Measurements from ENCODE around the gene ITGB1BP1. TPM values are rescaled to one million over a fixed set of nuclear protein-coding genes. Genes with fewer than 3 reads are reported as not detected.

ITGB1BP1 gene
- total RNA-seq, 1 experiment from 2014 or later, result 32.7 TPM

DNA sequence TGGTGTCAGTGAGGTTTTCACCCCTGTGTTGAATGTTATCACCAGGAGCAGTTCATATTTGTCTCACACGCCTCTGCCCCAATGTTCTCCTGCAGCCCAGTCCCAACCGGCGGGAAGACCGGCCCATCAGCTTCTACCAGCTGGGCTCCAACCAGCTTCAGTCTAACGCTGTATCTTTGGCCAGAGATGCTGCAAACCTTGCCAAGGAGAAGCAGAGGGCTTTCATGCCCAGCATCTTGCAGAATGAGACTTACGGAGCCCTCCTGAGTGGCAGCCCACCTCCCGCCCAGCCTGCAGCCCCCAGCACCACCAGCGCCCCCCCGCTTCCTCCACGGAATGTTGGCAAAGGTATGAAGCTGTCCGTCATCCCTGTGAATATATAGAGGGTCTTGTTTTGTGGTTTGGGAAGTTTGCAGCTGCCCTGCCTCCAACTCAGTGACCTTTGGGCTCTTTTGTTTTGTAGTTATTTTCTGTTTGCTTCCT lies 35.1 kb downstream of the ITGB1BP1 start:
- POLR2A ChIA-PET, result no interaction called here
- H3K9me3 Mint-ChIP-seq, result no peaks in the 10 kb centered on the region

More for the DNA sequence above, 35.1 kb downstream of the ITGB1BP1 start:
- Mint-ChIP-seq H3K4me1 (peaks cover 7% of the 10 kb centered on the region), H3K36me3 (peaks cover 5% of the 10 kb centered on the region; the same call in 1 of the 2 replicates), H3K4me3 (no peak overlapping the region), H3K27ac (no peak overlapping the region), H3K27me3 (ENCODE audit: low read depth) (no peaks in the 10 kb centered on the region)
- TF ChIP-seq, protein P1, sequence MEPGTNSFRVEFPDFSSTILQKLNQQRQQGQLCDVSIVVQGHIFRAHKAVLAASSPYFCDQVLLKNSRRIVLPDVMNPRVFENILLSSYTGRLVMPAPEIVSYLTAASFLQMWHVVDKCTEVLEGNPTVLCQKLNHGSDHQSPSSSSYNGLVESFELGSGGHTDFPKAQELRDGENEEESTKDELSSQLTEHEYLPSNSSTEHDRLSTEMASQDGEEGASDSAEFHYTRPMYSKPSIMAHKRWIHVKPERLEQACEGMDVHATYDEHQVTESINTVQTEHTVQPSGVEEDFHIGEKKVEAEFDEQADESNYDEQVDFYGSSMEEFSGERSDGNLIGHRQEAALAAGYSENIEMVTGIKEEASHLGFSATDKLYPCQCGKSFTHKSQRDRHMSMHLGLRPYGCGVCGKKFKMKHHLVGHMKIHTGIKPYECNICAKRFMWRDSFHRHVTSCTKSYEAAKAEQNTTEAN (CRISPR knock-in tag; IDR thresholded peaks at IDR 0.05), result no peak
- TF ChIP-seq, protein P2, sequence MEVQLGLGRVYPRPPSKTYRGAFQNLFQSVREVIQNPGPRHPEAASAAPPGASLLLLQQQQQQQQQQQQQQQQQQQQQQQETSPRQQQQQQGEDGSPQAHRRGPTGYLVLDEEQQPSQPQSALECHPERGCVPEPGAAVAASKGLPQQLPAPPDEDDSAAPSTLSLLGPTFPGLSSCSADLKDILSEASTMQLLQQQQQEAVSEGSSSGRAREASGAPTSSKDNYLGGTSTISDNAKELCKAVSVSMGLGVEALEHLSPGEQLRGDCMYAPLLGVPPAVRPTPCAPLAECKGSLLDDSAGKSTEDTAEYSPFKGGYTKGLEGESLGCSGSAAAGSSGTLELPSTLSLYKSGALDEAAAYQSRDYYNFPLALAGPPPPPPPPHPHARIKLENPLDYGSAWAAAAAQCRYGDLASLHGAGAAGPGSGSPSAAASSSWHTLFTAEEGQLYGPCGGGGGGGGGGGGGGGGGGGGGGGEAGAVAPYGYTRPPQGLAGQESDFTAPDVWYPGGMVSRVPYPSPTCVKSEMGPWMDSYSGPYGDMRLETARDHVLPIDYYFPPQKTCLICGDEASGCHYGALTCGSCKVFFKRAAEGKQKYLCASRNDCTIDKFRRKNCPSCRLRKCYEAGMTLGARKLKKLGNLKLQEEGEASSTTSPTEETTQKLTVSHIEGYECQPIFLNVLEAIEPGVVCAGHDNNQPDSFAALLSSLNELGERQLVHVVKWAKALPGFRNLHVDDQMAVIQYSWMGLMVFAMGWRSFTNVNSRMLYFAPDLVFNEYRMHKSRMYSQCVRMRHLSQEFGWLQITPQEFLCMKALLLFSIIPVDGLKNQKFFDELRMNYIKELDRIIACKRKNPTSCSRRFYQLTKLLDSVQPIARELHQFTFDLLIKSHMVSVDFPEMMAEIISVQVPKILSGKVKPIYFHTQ (CRISPR knock-in tag; IDR thresholded peaks at IDR 0.05), result no peak
- TF ChIP-seq GABPB1 (CRISPR knock-in tag; IDR thresholded peaks at IDR 0.05) (no peak), OVOL2 (CRISPR knock-in tag; IDR thresholded peaks at IDR 0.05; ENCODE audit: borderline replicate concordance) (no peak), RORB (CRISPR knock-in tag; IDR thresholded peaks at IDR 0.05) (no peak), PRRX2 (CRISPR knock-in tag; IDR thresholded peaks at IDR 0.05) (no peak), MYBL2 (CRISPR knock-in tag; IDR thresholded peaks at IDR 0.05) (no peak), ETV6 (CRISPR knock-in tag; IDR thresholded peaks at IDR 0.05) (no peak), SMAD4 (CRISPR knock-in tag; IDR thresholded peaks at IDR 0.05) (no peak)
- TF ChIP-seq, protein P3, sequence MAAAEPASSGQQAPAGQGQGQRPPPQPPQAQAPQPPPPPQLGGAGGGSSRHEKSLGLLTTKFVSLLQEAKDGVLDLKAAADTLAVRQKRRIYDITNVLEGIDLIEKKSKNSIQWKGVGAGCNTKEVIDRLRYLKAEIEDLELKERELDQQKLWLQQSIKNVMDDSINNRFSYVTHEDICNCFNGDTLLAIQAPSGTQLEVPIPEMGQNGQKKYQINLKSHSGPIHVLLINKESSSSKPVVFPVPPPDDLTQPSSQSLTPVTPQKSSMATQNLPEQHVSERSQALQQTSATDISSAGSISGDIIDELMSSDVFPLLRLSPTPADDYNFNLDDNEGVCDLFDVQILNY (CRISPR knock-in tag; IDR thresholded peaks at IDR 0.05), result no peak
- TF ChIP-seq, protein P4, sequence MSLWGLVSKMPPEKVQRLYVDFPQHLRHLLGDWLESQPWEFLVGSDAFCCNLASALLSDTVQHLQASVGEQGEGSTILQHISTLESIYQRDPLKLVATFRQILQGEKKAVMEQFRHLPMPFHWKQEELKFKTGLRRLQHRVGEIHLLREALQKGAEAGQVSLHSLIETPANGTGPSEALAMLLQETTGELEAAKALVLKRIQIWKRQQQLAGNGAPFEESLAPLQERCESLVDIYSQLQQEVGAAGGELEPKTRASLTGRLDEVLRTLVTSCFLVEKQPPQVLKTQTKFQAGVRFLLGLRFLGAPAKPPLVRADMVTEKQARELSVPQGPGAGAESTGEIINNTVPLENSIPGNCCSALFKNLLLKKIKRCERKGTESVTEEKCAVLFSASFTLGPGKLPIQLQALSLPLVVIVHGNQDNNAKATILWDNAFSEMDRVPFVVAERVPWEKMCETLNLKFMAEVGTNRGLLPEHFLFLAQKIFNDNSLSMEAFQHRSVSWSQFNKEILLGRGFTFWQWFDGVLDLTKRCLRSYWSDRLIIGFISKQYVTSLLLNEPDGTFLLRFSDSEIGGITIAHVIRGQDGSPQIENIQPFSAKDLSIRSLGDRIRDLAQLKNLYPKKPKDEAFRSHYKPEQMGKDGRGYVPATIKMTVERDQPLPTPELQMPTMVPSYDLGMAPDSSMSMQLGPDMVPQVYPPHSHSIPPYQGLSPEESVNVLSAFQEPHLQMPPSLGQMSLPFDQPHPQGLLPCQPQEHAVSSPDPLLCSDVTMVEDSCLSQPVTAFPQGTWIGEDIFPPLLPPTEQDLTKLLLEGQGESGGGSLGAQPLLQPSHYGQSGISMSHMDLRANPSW (CRISPR knock-in tag; conservative IDR thresholded peaks at IDR 0.05; ENCODE audit: low read depth), result no peak
- TF ChIP-seq, protein P5, sequence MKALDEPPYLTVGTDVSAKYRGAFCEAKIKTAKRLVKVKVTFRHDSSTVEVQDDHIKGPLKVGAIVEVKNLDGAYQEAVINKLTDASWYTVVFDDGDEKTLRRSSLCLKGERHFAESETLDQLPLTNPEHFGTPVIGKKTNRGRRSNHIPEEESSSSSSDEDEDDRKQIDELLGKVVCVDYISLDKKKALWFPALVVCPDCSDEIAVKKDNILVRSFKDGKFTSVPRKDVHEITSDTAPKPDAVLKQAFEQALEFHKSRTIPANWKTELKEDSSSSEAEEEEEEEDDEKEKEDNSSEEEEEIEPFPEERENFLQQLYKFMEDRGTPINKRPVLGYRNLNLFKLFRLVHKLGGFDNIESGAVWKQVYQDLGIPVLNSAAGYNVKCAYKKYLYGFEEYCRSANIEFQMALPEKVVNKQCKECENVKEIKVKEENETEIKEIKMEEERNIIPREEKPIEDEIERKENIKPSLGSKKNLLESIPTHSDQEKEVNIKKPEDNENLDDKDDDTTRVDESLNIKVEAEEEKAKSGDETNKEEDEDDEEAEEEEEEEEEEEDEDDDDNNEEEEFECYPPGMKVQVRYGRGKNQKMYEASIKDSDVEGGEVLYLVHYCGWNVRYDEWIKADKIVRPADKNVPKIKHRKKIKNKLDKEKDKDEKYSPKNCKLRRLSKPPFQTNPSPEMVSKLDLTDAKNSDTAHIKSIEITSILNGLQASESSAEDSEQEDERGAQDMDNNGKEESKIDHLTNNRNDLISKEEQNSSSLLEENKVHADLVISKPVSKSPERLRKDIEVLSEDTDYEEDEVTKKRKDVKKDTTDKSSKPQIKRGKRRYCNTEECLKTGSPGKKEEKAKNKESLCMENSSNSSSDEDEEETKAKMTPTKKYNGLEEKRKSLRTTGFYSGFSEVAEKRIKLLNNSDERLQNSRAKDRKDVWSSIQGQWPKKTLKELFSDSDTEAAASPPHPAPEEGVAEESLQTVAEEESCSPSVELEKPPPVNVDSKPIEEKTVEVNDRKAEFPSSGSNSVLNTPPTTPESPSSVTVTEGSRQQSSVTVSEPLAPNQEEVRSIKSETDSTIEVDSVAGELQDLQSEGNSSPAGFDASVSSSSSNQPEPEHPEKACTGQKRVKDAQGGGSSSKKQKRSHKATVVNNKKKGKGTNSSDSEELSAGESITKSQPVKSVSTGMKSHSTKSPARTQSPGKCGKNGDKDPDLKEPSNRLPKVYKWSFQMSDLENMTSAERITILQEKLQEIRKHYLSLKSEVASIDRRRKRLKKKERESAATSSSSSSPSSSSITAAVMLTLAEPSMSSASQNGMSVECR (CRISPR knock-in tag; IDR thresholded peaks at IDR 0.05; ENCODE audit: borderline replicate concordance), result no peak
- TF ChIP-seq, protein P6, sequence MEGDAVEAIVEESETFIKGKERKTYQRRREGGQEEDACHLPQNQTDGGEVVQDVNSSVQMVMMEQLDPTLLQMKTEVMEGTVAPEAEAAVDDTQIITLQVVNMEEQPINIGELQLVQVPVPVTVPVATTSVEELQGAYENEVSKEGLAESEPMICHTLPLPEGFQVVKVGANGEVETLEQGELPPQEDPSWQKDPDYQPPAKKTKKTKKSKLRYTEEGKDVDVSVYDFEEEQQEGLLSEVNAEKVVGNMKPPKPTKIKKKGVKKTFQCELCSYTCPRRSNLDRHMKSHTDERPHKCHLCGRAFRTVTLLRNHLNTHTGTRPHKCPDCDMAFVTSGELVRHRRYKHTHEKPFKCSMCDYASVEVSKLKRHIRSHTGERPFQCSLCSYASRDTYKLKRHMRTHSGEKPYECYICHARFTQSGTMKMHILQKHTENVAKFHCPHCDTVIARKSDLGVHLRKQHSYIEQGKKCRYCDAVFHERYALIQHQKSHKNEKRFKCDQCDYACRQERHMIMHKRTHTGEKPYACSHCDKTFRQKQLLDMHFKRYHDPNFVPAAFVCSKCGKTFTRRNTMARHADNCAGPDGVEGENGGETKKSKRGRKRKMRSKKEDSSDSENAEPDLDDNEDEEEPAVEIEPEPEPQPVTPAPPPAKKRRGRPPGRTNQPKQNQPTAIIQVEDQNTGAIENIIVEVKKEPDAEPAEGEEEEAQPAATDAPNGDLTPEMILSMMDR (IDR thresholded peaks at IDR 0.05), result no peak
- TF ChIP-seq, protein P7, sequence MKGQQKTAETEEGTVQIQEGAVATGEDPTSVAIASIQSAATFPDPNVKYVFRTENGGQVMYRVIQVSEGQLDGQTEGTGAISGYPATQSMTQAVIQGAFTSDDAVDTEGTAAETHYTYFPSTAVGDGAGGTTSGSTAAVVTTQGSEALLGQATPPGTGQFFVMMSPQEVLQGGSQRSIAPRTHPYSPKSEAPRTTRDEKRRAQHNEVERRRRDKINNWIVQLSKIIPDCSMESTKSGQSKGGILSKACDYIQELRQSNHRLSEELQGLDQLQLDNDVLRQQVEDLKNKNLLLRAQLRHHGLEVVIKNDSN (CRISPR knock-in tag; IDR thresholded peaks at IDR 0.05), result no peak
- TF ChIP-seq, protein P8, sequence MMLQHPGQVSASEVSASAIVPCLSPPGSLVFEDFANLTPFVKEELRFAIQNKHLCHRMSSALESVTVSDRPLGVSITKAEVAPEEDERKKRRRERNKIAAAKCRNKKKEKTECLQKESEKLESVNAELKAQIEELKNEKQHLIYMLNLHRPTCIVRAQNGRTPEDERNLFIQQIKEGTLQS (CRISPR knock-in tag; conservative IDR thresholded peaks at IDR 0.05), result no peak
- TF ChIP-seq, protein P9, sequence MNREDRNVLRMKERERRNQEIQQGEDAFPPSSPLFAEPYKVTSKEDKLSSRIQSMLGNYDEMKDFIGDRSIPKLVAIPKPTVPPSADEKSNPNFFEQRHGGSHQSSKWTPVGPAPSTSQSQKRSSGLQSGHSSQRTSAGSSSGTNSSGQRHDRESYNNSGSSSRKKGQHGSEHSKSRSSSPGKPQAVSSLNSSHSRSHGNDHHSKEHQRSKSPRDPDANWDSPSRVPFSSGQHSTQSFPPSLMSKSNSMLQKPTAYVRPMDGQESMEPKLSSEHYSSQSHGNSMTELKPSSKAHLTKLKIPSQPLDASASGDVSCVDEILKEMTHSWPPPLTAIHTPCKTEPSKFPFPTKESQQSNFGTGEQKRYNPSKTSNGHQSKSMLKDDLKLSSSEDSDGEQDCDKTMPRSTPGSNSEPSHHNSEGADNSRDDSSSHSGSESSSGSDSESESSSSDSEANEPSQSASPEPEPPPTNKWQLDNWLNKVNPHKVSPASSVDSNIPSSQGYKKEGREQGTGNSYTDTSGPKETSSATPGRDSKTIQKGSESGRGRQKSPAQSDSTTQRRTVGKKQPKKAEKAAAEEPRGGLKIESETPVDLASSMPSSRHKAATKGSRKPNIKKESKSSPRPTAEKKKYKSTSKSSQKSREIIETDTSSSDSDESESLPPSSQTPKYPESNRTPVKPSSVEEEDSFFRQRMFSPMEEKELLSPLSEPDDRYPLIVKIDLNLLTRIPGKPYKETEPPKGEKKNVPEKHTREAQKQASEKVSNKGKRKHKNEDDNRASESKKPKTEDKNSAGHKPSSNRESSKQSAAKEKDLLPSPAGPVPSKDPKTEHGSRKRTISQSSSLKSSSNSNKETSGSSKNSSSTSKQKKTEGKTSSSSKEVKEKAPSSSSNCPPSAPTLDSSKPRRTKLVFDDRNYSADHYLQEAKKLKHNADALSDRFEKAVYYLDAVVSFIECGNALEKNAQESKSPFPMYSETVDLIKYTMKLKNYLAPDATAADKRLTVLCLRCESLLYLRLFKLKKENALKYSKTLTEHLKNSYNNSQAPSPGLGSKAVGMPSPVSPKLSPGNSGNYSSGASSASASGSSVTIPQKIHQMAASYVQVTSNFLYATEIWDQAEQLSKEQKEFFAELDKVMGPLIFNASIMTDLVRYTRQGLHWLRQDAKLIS (CRISPR knock-in tag; IDR thresholded peaks at IDR 0.05; ENCODE audit: borderline replicate concordance), result no peak
- TF ChIP-seq, protein P10, sequence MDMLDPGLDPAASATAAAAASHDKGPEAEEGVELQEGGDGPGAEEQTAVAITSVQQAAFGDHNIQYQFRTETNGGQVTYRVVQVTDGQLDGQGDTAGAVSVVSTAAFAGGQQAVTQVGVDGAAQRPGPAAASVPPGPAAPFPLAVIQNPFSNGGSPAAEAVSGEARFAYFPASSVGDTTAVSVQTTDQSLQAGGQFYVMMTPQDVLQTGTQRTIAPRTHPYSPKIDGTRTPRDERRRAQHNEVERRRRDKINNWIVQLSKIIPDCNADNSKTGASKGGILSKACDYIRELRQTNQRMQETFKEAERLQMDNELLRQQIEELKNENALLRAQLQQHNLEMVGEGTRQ (CRISPR knock-in tag; IDR thresholded peaks at IDR 0.05), result no peak
- CTCF ChIA-PET, result no interaction called here
- DNase-seq (ENCODE audit: low spot score) (no peak), ATAC-seq (no peak)
